HepG2 (cell line): Measurements from ENCODE around the gene POLRMT. TPM values are rescaled to one million over a fixed set of nuclear protein-coding genes. Genes with fewer than 3 reads are reported as not detected.

Experiments used
- ATM ChIP-seq: fragments of 450-650 bp; IDR thresholded peaks from 2 replicates; pipeline ENCODE4 v1.7.1; 2017; ENCODE audit warnings: mild to moderate bottlenecking, borderline replicate concordance
- CBX5 ChIP-seq: sonication (generic); formaldehyde crosslinking; IDR thresholded peaks from 2 replicates; pipeline ENCODE4 v1.4.0; 2020; ENCODE audit warnings: missing genetic modification reagents, borderline replicate concordance
- CEBPZ ChIP-seq: IDR thresholded peaks from 2 replicates; pipeline ENCODE4 v1.6.1; 2012; ENCODE audit warnings: low read length, improper control_type of control experiment
- CREM ChIP-seq, 2 experiments: sonication (generic) in 1 of 2; formaldehyde crosslinking in 1 of 2; IDR thresholded peaks; 2 replicates each; pipeline versions ENCODE4 v1.4.0 to v1.6.1; 2016 to 2020; ENCODE audit warnings: antibody characterized with exemption in 1 of 2, mild to moderate bottlenecking in 1 of 2, missing genetic modification reagents in 1 of 2
- EP300 ChIP-seq, 3 experiments: sonication (generic) in 1 of 3; formaldehyde crosslinking in 1 of 3; IDR thresholded peaks; 2 replicates each; pipeline versions ENCODE4 v1.5.1 to v1.6.1; 2011 to 2020; ENCODE audit warnings: low read depth in 2 of 3, low read length in 2 of 3, borderline replicate concordance in 1 of 3, improper control_type of control experiment in 1 of 3, mild to moderate bottlenecking in 1 of 3, missing genetic modification reagents in 1 of 3, moderate library complexity in 1 of 3
- GLI4 ChIP-seq: sonication (generic); formaldehyde crosslinking; IDR thresholded peaks from 2 replicates; pipeline ENCODE4 v1.5.1; 2020; ENCODE audit warnings: missing genetic modification reagents, mild to moderate bottlenecking, moderate library complexity, borderline replicate concordance
- NFE2L2 ChIP-seq: fragments of 150-350 bp; IDR thresholded peaks from 2 replicates; pipeline ENCODE4 v1.6.1; 2014; ENCODE audit warnings: low read length
- NRL ChIP-seq: sonication (generic); formaldehyde crosslinking; IDR thresholded peaks from 2 replicates; pipeline ENCODE4 v1.5.0; 2020; ENCODE audit warnings: missing genetic modification reagents, mild to moderate bottlenecking, moderate library complexity, borderline replicate concordance
- PRMT3 ChIP-seq: sonication (generic); formaldehyde crosslinking; IDR thresholded peaks from 2 replicates; pipeline ENCODE4 v1.8.1; 2022; ENCODE audit warnings: low read depth, mild to moderate bottlenecking, moderate library complexity, missing genetic modification reagents, borderline replicate concordance
- RARG ChIP-seq: sonication (generic); formaldehyde crosslinking; IDR thresholded peaks from 2 replicates; pipeline ENCODE4 v1.4.0; 2020; ENCODE audit warnings: low read depth, mild to moderate bottlenecking, missing genetic modification reagents
- RFX1 ChIP-seq: fragments of 450-650 bp; IDR thresholded peaks from 2 replicates; pipeline ENCODE4 v1.6.1; 2017
- SATB2 ChIP-seq: sonication (generic); formaldehyde crosslinking; IDR thresholded peaks from 2 replicates; pipeline ENCODE4 v1.5.0; 2020; ENCODE audit warnings: missing genetic modification reagents
- SRY ChIP-seq: sonication (generic); formaldehyde crosslinking; IDR thresholded peaks from 2 replicates; pipeline ENCODE4 v1.8.0; 2022; ENCODE audit warnings: mild to moderate bottlenecking, missing genetic modification reagents
- TARDBP ChIP-seq: sonication (generic); formaldehyde crosslinking; IDR thresholded peaks from 2 replicates; pipeline ENCODE4 v1.8.0; 2022; ENCODE audit warnings: mild to moderate bottlenecking, missing genetic modification reagents
- TBP ChIP-seq: sonication (generic); formaldehyde crosslinking; IDR thresholded peaks from 2 replicates; pipeline ENCODE4 v1.5.0; 2020; ENCODE audit warnings: missing genetic modification reagents
- ZFP1 ChIP-seq: IDR thresholded peaks from 2 replicates; pipeline ENCODE4 v1.6.1; 2016
- ZNF136 ChIP-seq: sonication (generic); formaldehyde crosslinking; IDR thresholded peaks from 2 replicates; pipeline ENCODE4 v1.8.1; 2022; ENCODE audit warnings: low read depth, mild to moderate bottlenecking, moderate library complexity, missing genetic modification reagents
- ZNF230 ChIP-seq: sonication (generic); formaldehyde crosslinking; IDR thresholded peaks from 2 replicates; pipeline ENCODE4 v1.4.0; 2020; ENCODE audit warnings: mild to moderate bottlenecking, missing genetic modification reagents
- ZNF256 ChIP-seq: sonication (generic); formaldehyde crosslinking; conservative IDR thresholded peaks from 2 replicates; pipeline ENCODE4 v1.4.0; 2020; ENCODE audit warnings: missing genetic modification reagents
- ZNF432 ChIP-seq: sonication (generic); formaldehyde crosslinking; IDR thresholded peaks from 2 replicates; pipeline ENCODE4 v1.5.0; 2020; ENCODE audit warnings: missing genetic modification reagents, mild to moderate bottlenecking, borderline replicate concordance
- ZNF770 ChIP-seq: sonication (generic); formaldehyde crosslinking; IDR thresholded peaks from 2 replicates; pipeline ENCODE4 v1.5.0; 2020; ENCODE audit warnings: mild to moderate bottlenecking, missing genetic modification reagents
- ZSCAN9 ChIP-seq: IDR thresholded peaks from 2 replicates; pipeline ENCODE4 v1.6.1; 2016; ENCODE audit warnings: borderline replicate concordance
- polyA plus RNA-seq, 8 experiments: library from polyadenylated mRNA; depleted of rRNA in 3 of 8; stranded (reverse) in 7 of 8; unstranded in 1 of 8; fragments of >200 nt; fragmentation: Illumina TruSeq in 4 of 8; extraction: Trizol in 4 of 8; gene quantifications; 2 replicates each; pipeline versions ENCODE4 v1.2.1 to v1.2.3, GENCODE V29; 2011 to 2016; ENCODE audit warnings: low read depth in 4 of 8, missing spikeins in 1 of 8, mixed read lengths in 1 of 8; ENCODE audit not compliant: insufficient read depth in 1 of 8
- total RNA-seq, 5 experiments: library from RNA; depleted of rRNA; stranded (reverse); fragments of >200 nt; fragmentation: Illumina TruSeq; extraction: Trizol; gene quantifications; 2 replicates each; pipeline ENCODE4 v1.2.3, GENCODE V29; 2016; ENCODE audit warnings: low read depth in 1 of 5
- TF ChIP-seq, protein P1 (sequence below): sonication (generic); formaldehyde crosslinking; IDR thresholded peaks from 2 replicates; pipeline ENCODE4 v1.4.0; 2020; ENCODE audit warnings: missing genetic modification reagents; ENCODE audit errors: not compliant biosample characterization

Gene POLRMT
- total and polyA plus RNA-seq, 2 of the 13 experiments (the other 11 are each of a cell fraction or from before 2014, with no cell fraction given), result 78.0 to 101 TPM

DNA sequence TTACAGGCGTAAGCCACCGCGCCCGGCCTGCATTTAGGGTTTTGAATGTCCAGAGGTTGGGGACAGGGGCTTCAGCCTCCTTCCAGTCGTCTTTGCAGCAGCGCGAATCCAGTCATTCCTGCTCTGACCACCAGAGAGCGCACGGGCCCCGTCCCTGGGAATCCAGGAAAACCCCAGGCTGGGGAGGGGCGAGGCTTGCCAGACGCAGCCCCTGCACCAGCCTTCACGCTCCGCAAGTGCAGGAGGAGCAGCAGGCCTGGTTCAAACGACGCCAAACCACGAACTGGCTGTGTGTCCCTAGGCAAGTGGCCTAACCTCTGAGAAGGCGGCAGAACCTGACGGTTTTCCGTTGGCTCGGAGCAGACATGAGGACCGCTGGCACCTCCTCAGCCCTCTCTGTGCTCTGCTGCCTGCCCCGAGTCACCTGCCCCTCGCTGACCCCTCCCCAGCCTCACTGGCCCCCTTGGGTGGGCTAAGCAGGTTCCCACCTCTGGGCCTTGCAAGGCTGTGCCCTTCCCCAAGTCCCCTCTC, 31.6 kb upstream of the POLRMT start (continued):
- TF ChIP-seq TARDBP (CRISPR knock-in tag), result peak; percentile 35; the same call in 1 of the 2 replicates
- no peak for TF ChIP-seq CREM (IDR thresholded peaks at IDR 0.05)
- TF ChIP-seq CREM (CRISPR knock-in tag; IDR thresholded peaks at IDR 0.05), result no peak
- TF ChIP-seq, protein P1, sequence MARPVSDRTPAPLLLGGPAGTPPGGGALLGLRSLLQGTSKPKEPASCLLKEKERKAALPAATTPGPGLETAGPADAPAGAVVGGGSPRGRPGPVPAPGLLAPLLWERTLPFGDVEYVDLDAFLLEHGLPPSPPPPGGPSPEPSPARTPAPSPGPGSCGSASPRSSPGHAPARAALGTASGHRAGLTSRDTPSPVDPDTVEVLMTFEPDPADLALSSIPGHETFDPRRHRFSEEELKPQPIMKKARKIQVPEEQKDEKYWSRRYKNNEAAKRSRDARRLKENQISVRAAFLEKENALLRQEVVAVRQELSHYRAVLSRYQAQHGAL (CRISPR knock-in tag), result peak; percentile 25
- TF ChIP-seq SATB2 (CRISPR knock-in tag), result no peak
- TF ChIP-seq ZNF770 (CRISPR knock-in tag), result no peak
- TF ChIP-seq ATM, result no peak
- TF ChIP-seq RARG (CRISPR knock-in tag), result no peak
- no peak for TF ChIP-seq NFE2L2
- no peak for TF ChIP-seq RFX1
- TF ChIP-seq ZNF256 (CRISPR knock-in tag), result no peak; the same call in 1 of the 2 replicates
- no peak for TF ChIP-seq TBP
- no peak for TF ChIP-seq CEBPZ
- TF ChIP-seq PRMT3 (CRISPR knock-in tag), result no peak
- no peak for TF ChIP-seq ZNF230 (CRISPR knock-in tag)
- TF ChIP-seq ZNF432 (CRISPR knock-in tag), result no peak
- TF ChIP-seq SRY (CRISPR knock-in tag), result no peak
- peak; percentile 72; the same call in 1 of the 2 replicates for TF ChIP-seq CBX5 (CRISPR knock-in tag)
- no peak for TF ChIP-seq ZFP1
- TF ChIP-seq ZNF136, result no peak
- no peak for TF ChIP-seq EP300 (IDR thresholded peaks at IDR 0.05; ENCODE audit: low read depth in 2 of 2, low read length in 2 of 2)
- no peak for TF ChIP-seq EP300 (CRISPR knock-in tag; IDR thresholded peaks at IDR 0.05; ENCODE audit: borderline replicate concordance)
- peak; percentile 57; the same call in 1 of the 2 replicates for TF ChIP-seq ZSCAN9 (CRISPR knock-in tag)
- TF ChIP-seq GLI4 (CRISPR knock-in tag), result no peak
- TF ChIP-seq NRL (CRISPR knock-in tag), result peak; percentile 75; the same call in 1 of the 2 replicates
